ENCODE results near the gene FSTL1. TPM values are rescaled to one million over a fixed set of nuclear protein-coding genes. Genes with fewer than 3 reads are reported as not detected.
A peak's percentile ranks its signal among the peaks of the same experiment; 100 is the strongest.

FSTL1 gene
- total RNA-seq, 3 donors from 2014 or later (not counting 1 experiment from before 2014, with no cell fraction given): 1.1 to 1.9 (median 1.4) TPM

- Histone ChIP-seq H3K9me3 (ENCODE audit: control insufficient read depth, insufficient read depth, low read length) (no peaks in the 10 kb centered on the region), H3K27me3 (ENCODE audit: control insufficient read depth, insufficient read depth, low read length) (peaks cover 2% of the 10 kb centered on the region), H3K36me3 (ENCODE audit: control insufficient read depth, insufficient read depth, low read length) (no peaks in the 10 kb centered on the region), H3K4me3 (ENCODE audit: low read length) (no peak overlapping the region), H3K4me1 (ENCODE audit: control insufficient read depth, insufficient read depth, low read length) (no peaks in the 10 kb centered on the region), H3K27ac (ENCODE audit: low read length) (no peak overlapping the region)
- no peak for ATAC-seq
- Mint-ChIP-seq H3K4me3 (no peak overlapping the region), H3K9me3 (no peaks in the 10 kb centered on the region), H3K4me1 (peaks cover 0 to 12% of the 10 kb centered on the region in 2 donors), H3K36me3 (no peaks in the 10 kb centered on the region), H3K27ac (no peak overlapping the region), H3K27me3 (ENCODE audit: low read depth in 2 of 2) (peaks cover 5 to 9% of the 10 kb centered on the region in 2 donors)
- intact Hi-C loops (cut with micrococcal nuclease): no loop called here
- DNase-seq: no peak
- TF ChIP-seq CTCF (IDR thresholded peaks at IDR 0.05): no peak
Measured at GRCh38 chr3:120457827-120458226, 7.0 kb upstream of the FSTL1 start.

- H3K4me1 ChIP-seq (ENCODE audit: control insufficient read depth, insufficient read depth, low read length): peaks cover 4% of the 10 kb centered on the region
- no peak overlapping the region for H3K27ac Mint-ChIP-seq
- intact Hi-C loops (cut with micrococcal nuclease): no loop called here
- no peaks in the 10 kb centered on the region for H3K9me3 Mint-ChIP-seq
- no peak for ATAC-seq
- no peak overlapping the region for H3K4me3 Mint-ChIP-seq
- peaks cover 15% of the 10 kb centered on the region for H3K27me3 ChIP-seq (ENCODE audit: control insufficient read depth, insufficient read depth, low read length)
- peaks cover 0 to 6% of the 10 kb centered on the region in 2 donors for H3K4me1 Mint-ChIP-seq
- H3K27ac ChIP-seq (ENCODE audit: low read length): no peak overlapping the region
- WGBS (ENCODE audit: insufficient coverage): 50% methylated on average over 1 of the region's 1 CpG
- H3K9me3 ChIP-seq (ENCODE audit: control insufficient read depth, insufficient read depth, low read length): no peaks in the 10 kb centered on the region
- peaks cover 26 to 29% of the 10 kb centered on the region in 2 donors for H3K27me3 Mint-ChIP-seq (ENCODE audit: low read depth in 2 of 2)
- no peak for DNase-seq
- TF ChIP-seq CTCF (IDR thresholded peaks at IDR 0.05): no peak
- H3K36me3 Mint-ChIP-seq: no peaks in the 10 kb centered on the region
- H3K4me3 ChIP-seq (ENCODE audit: low read length): no peak overlapping the region
- H3K36me3 ChIP-seq (ENCODE audit: control insufficient read depth, insufficient read depth, low read length): no peaks in the 10 kb centered on the region
Measured at GRCh38 chr3:120454076-120454689, 3.4 kb upstream of the FSTL1 start.

- H3K4me1 Mint-ChIP-seq: peaks cover 0 to 6% of the 10 kb centered on the region in 2 donors
- no peak for TF ChIP-seq CTCF (IDR thresholded peaks at IDR 0.05)
- peaks cover 29 to 30% of the 10 kb centered on the region in 2 donors for H3K27me3 Mint-ChIP-seq (ENCODE audit: low read depth in 2 of 2)
- intact Hi-C loops (cut with micrococcal nuclease): no loop called here
- WGBS (ENCODE audit: insufficient coverage): 91% methylated on average over 2 of the region's 4 CpGs
- no peaks in the 10 kb centered on the region for H3K36me3 ChIP-seq (ENCODE audit: control insufficient read depth, insufficient read depth, low read length)
- no peak overlapping the region for H3K27ac Mint-ChIP-seq
- ATAC-seq (no peak), DNase-seq (no peak)
- H3K27ac ChIP-seq (ENCODE audit: low read length): no peak overlapping the region
- H3K4me1 ChIP-seq (ENCODE audit: control insufficient read depth, insufficient read depth, low read length): peaks cover 4% of the 10 kb centered on the region
- H3K27me3 ChIP-seq (ENCODE audit: control insufficient read depth, insufficient read depth, low read length): peaks cover 21% of the 10 kb centered on the region
- no peaks in the 10 kb centered on the region for H3K9me3 ChIP-seq (ENCODE audit: control insufficient read depth, insufficient read depth, low read length)
- no peaks in the 10 kb centered on the region for H3K9me3 Mint-ChIP-seq
- H3K4me3 ChIP-seq (ENCODE audit: low read length): no peak overlapping the region
- H3K36me3 Mint-ChIP-seq: no peaks in the 10 kb centered on the region
- peak overlapping the region; percentile 0 for H3K4me3 Mint-ChIP-seq
Measured at GRCh38 chr3:120452816-120453215, 2.0 kb upstream of the FSTL1 start.

- no peak overlapping the region for H3K27ac Mint-ChIP-seq
- H3K36me3 Mint-ChIP-seq: no peaks in the 10 kb centered on the region
- no peaks in the 10 kb centered on the region for H3K9me3 Mint-ChIP-seq
- peak overlapping the region; percentile 13 for H3K4me3 Mint-ChIP-seq
- no peak overlapping the region for H3K4me3 ChIP-seq (ENCODE audit: low read length)
- no peaks in the 10 kb centered on the region for H3K9me3 ChIP-seq (ENCODE audit: control insufficient read depth, insufficient read depth, low read length)
- TF ChIP-seq CTCF (IDR thresholded peaks at IDR 0.05): no peak
- no peak for ATAC-seq
- peaks cover 0 to 6% of the 10 kb centered on the region in 2 donors for H3K4me1 Mint-ChIP-seq
- 80% methylated on average over 6 of the region's 6 CpGs for WGBS (ENCODE audit: insufficient coverage)
- no peak overlapping the region for H3K27ac ChIP-seq (ENCODE audit: low read length)
- no peak for DNase-seq
- peaks cover 32 to 35% of the 10 kb centered on the region in 2 donors for H3K27me3 Mint-ChIP-seq (ENCODE audit: low read depth in 2 of 2)
- peaks cover 4% of the 10 kb centered on the region for H3K4me1 ChIP-seq (ENCODE audit: control insufficient read depth, insufficient read depth, low read length)
- H3K27me3 ChIP-seq (ENCODE audit: control insufficient read depth, insufficient read depth, low read length): peaks cover 21% of the 10 kb centered on the region
- intact Hi-C loops (cut with micrococcal nuclease): no loop called here
- no peaks in the 10 kb centered on the region for H3K36me3 ChIP-seq (ENCODE audit: control insufficient read depth, insufficient read depth, low read length)
Measured at GRCh38 chr3:120451806-120452205, 1.0 kb upstream of the FSTL1 start.

Data from natural killer cell (primary cell).